ENCODE measurements around the gene SMIM33. TPM values are rescaled to one million over a fixed set of nuclear protein-coding genes. Genes with fewer than 3 reads are reported as not detected.

SMIM33 gene
- total and polyA plus RNA-seq, 8 donors, result 0.13 to 0.87 (median 0.46) TPM; not detected in 5

GRCh38 chr5:139454568-139455290, 16.1 kb upstream of the SMIM33 start:
- Histone ChIP-seq H3K9me3 (no peaks in the 10 kb centered on the region), H3K4me3 (no peak overlapping the region), H3K36me3 (no peaks in the 10 kb centered on the region), H3K27me3 (no peaks in the 10 kb centered on the region), H3K4me1 (peaks cover 9 to 19% (median 12%) of the 10 kb centered on the region in 4 donors), H3K27ac (no peak overlapping the region)
- no peak for TF ChIP-seq POLR2A (IDR thresholded peaks at IDR 0.05)
- no peak for TF ChIP-seq CTCF (IDR thresholded peaks at IDR 0.05)
- TF ChIP-seq EP300 (IDR thresholded peaks at IDR 0.05), result no peak
- DNase-seq, result no peak
- intact Hi-C loops (cut with DNase I; ENCODE audit: low total_unique reads), result no loop called here
- 78 to 89% (median 82%) methylated on average over 11 of the region's 11 CpGs for WGBS, 5 donors

- Histone ChIP-seq H3K4me1 (peaks cover 10 to 24% (median 15%) of the 10 kb centered on the region in 4 donors), H3K9me3 (no peaks in the 10 kb centered on the region), H3K36me3 (no peaks in the 10 kb centered on the region), H3K4me3 (no peak overlapping the region), H3K27ac (no peak overlapping the region), H3K27me3 (no peaks in the 10 kb centered on the region)
- no peak for DNase-seq
- WGBS, 5 donors, result 92 to 95% (median 93%) methylated on average over 11 to 12 of the region's 12 CpGs
- intact Hi-C loops (cut with DNase I; ENCODE audit: low total_unique reads), result no loop called here
- TF ChIP-seq EP300 (IDR thresholded peaks at IDR 0.05) (no peak), CTCF (IDR thresholded peaks at IDR 0.05) (no peak), POLR2A (IDR thresholded peaks at IDR 0.05) (no peak), POLR2AphosphoS5 (IDR thresholded peaks at IDR 0.05) (no peak)
Observed at GRCh38 chr5:139456776-139457175, 14.0 kb upstream of the SMIM33 start.

- Histone ChIP-seq H3K9me3 (no peaks in the 10 kb centered on the region), H3K4me1 (peaks cover 10 to 24% (median 15%) of the 10 kb centered on the region in 4 donors), H3K27ac (no peak overlapping the region), H3K36me3 (no peaks in the 10 kb centered on the region), H3K27me3 (no peaks in the 10 kb centered on the region), H3K4me3 (no peak overlapping the region)
- intact Hi-C loops (cut with DNase I; ENCODE audit: low total_unique reads), result no loop called here
- no peak for TF ChIP-seq CTCF (IDR thresholded peaks at IDR 0.05)
- TF ChIP-seq POLR2AphosphoS5 (IDR thresholded peaks at IDR 0.05), result no peak
- no peak for TF ChIP-seq POLR2A (IDR thresholded peaks at IDR 0.05)
- no peak for TF ChIP-seq EP300 (IDR thresholded peaks at IDR 0.05)
- no peak for DNase-seq
- WGBS, 5 donors, result 90 to 96% (median 92%) methylated on average over 5 of the region's 5 CpGs
Observed at GRCh38 chr5:139457241-139457640, 13.6 kb upstream of the SMIM33 start.

GRCh38 chr5:139457653-139458306, 13.0 kb upstream of the SMIM33 start:
- WGBS, 5 donors, result 89 to 95% (median 93%) methylated on average over 5 of the region's 5 CpGs
- H3K36me3 ChIP-seq, result no peaks in the 10 kb centered on the region
- H3K27me3 ChIP-seq, result no peaks in the 10 kb centered on the region
- no peak overlapping the region for H3K4me3 ChIP-seq
- no peak overlapping the region for H3K27ac ChIP-seq
- TF ChIP-seq POLR2AphosphoS5 (IDR thresholded peaks at IDR 0.05) (no peak), EP300 (IDR thresholded peaks at IDR 0.05) (no peak), CTCF (IDR thresholded peaks at IDR 0.05) (no peak)
- intact Hi-C loops (cut with DNase I; ENCODE audit: low total_unique reads), result no loop called here
- DNase-seq, result no peak
- no peaks in the 10 kb centered on the region for H3K9me3 ChIP-seq
- H3K4me1 ChIP-seq, result peaks cover 10 to 24% (median 15%) of the 10 kb centered on the region in 4 donors
